Measurements from ENCODE around the gene BCL2L13. TPM values are rescaled to one million over a fixed set of nuclear protein-coding genes. Genes with fewer than 3 reads are reported as not detected.

The BCL2L13 gene, protein sequence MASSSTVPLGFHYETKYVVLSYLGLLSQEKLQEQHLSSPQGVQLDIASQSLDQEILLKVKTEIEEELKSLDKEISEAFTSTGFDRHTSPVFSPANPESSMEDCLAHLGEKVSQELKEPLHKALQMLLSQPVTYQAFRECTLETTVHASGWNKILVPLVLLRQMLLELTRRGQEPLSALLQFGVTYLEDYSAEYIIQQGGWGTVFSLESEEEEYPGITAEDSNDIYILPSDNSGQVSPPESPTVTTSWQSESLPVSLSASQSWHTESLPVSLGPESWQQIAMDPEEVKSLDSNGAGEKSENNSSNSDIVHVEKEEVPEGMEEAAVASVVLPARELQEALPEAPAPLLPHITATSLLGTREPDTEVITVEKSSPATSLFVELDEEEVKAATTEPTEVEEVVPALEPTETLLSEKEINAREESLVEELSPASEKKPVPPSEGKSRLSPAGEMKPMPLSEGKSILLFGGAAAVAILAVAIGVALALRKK
- total RNA-seq, result 26.0 and 28.8 TPM in 2 replicates

GRCh38 chr22:17638432-17639246 lies at the start of gene BCL2L13:
BCL2L13 (plus strand) TSS chr22:17638757; CDS start chr22:17655712, 16,955 bp downstream.
- DNase-seq (ENCODE audit: low read depth in 2 of 2), result peak; percentile 88 to 96

- no peak for DNase-seq (ENCODE audit: low read depth in 2 of 2)
Observed at GRCh38 chr22:17589810-17590375, 48.7 kb upstream of the BCL2L13 start.

- DNase-seq (ENCODE audit: low read depth in 2 of 2), result no peak
Observed at GRCh38 chr22:17590586-17590985, 48.0 kb upstream of the BCL2L13 start.

DNA sequence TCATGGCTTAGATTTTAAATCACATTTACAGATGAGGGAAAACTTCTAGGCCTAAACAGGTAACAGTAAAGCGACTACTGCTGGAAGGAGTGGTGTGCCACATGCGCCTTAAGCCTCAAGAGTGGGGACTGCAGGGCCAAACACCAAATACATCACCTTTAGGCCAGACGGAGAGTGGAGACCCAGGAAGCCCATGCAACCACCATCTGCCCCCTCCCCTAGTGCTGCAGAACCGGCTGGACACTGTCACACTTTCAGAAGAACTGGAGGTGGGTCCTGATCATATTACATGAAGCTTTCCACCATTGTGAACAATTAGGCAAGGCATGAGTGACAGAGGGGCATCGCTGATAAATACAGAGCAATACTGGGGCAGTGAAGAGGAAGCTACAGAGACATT lies 46.4 kb upstream of the BCL2L13 start:
- DNase-seq (ENCODE audit: low read depth in 2 of 2), result no peak

- DNase-seq (ENCODE audit: low read depth in 2 of 2), result no peak
Observed at GRCh38 chr22:17596226-17596625, 42.3 kb upstream of the BCL2L13 start.

DNA sequence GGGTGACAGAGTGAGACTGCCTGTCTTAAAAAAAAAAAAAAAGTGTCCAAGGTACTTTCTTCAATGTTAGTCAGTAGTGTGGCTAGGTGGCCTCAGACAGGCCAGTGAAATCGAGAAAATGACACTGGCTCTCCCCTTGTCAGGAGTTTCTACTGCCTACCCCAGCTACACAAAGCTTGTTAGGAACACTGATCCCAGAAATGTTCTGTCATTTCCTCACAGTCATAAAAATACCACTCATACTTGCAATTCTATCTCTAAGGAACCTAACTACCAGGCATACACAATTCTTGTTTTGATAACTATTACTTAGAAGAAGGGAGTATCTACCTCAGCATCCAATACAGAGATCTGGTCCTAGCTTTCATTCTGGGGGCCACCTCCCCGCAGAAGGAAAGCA lies 41.3 kb upstream of the BCL2L13 start:
- DNase-seq (ENCODE audit: low read depth in 2 of 2), result no peak

GRCh38 chr22:17598318-17598717 lies 40.2 kb upstream of the BCL2L13 start:
- DNase-seq (ENCODE audit: low read depth in 2 of 2), result no peak

DNA sequence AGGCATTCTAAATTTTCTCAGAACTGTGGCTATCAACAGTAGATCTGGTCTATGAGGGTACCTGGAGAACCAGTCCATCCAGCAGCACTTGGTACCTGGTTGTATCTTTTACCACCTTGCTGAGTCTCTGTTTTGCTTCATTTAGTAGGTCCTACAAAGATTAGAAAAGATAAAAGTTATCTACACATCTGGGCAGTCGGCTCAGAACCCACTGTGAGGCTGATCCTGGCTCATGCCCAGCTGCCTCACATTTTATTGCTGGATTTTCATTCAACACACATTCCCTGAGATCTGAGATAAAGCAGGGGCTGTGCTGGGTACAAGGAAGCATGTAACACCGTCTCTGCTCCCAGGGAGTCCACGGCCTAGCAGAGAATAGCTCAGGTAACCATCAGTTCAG lies 37.5 kb upstream of the BCL2L13 start:
- DNase-seq (ENCODE audit: low read depth in 2 of 2), result no peak

- DNase-seq (ENCODE audit: low read depth in 2 of 2), result no peak
Observed at GRCh38 chr22:17603668-17604067, 34.9 kb upstream of the BCL2L13 start.

DNA sequence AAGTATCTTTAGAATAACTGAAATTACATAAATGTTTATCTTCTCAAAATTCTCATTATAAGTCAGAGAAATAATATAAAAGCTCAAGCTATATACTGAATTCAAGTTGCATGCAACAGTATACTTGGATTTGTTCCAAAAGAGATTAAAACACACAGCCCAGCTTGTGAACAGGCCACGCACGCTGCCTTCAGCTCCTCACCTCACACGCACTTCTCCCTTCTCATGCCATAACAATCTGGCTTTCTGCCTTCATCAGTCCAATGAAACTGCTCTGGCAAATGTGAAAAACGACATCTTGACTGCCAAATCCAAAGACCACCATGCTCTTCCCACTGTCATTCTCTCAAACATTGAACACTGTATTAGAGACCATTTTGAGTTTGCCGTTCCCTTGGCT lies 32.1 kb upstream of the BCL2L13 start:
- DNase-seq (ENCODE audit: low read depth in 2 of 2), result no peak

- DNase-seq (ENCODE audit: low read depth in 2 of 2), result no peak
Observed at GRCh38 chr22:17607891-17608521, 30.6 kb upstream of the BCL2L13 start.

DNA sequence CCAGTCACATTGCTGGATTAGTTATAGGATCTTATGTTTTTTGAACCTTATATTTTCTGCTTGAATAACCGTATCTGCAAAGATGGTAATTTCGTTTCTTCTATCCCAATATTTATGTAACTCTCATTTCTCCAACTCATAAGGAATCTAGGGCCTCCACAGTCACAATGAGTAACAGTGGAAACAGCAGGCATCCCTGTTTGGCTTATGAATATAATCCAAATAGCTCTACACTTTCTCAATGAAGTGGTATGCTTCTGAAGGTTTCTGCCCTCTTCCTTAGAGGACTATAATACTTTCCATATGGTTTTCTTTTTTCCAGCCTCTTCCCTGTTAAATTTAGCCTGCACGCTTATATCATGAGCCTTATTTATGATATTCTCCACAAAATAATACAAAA lies 26.5 kb upstream of the BCL2L13 start:
- no peak for DNase-seq (ENCODE audit: low read depth in 2 of 2)

GRCh38 chr22:17613280-17613679 lies 25.3 kb upstream of the BCL2L13 start:
- no peak for DNase-seq (ENCODE audit: low read depth in 2 of 2)

- DNase-seq (ENCODE audit: low read depth in 2 of 2), result peak; percentile 6 to 12
Observed at GRCh38 chr22:17627961-17628405, 10.6 kb upstream of the BCL2L13 start.

DNA sequence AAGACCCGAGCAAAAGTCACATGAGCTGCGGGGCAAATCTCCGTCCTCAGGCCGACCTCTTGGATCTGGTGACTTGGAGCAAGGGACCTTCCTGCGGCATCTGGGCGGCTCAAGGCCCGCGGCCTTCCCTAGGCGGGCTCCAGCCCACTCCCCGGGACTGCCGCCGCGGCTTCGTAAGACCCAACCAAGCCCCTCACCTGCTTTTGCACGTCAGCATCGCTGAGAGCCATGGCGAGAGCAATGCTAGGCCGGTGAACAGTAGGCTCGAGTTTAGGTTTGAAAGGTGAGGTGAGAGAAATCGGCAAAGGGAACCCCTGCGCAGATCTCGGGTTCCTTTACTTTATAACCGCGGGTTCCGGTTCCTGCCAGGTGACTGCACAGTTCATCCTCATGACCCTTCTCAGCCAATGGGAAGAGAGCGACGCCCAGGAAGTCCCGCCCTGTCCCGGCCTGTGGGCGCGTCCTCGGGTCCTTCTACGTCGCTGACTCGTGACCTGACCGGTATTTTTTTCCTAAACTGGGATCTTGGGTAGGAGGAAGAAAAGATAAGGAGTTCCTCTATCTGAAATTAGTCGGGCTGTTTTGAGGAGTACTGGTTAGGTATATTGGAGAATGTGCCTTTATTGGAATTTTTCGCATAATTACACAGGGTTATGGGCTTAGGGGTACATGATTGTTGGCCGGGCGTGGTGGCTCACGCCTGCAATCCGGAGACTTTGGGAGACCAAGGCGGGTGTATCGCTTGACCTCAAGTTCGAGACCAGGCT lies 10.0 kb upstream of the BCL2L13 start, which contains the start of gene ATP6V1E1:
TSS of gene ATP6V1E1 (minus strand) at position 344 of the 767 bp plus-strand sequence. CDS start at position 230, 114 bp downstream.
- peak; percentile 97 to 98 for DNase-seq (ENCODE audit: low read depth in 2 of 2)

DNA sequence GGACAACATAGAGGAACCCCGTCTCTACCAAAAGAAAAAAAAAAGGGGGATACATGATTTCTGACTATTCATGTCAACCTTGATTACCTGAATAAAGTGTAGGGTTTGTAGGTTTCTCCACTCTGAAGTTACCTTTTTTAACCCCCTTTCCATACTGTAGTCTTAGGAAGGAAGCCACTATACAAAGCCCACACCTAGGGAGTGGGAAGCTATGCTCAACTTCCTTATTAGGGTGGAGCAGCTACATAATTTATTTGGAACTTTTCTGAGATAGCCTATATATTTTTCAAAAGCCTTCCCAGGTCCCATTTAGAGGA lies 9.4 kb upstream of the BCL2L13 start:
- no peak for DNase-seq (ENCODE audit: low read depth in 2 of 2)

DNA sequence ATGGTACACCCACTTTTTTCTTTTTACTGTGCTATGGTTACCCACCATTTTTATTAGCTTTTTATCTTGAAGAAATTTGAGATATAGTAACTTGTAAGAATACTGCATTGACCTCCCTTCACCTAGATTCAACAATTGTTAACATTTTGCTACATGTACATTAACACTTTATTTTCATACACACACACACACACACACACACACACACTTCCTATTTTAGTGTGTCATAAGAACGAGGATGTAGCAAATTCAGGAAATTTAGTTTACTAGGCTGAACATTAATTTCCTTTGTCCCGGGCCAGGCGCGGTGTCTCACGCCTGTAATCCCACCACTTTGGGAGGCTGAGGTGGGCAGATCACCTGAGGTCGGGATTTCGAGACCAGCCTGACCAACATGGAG lies 8.9 kb upstream of the BCL2L13 start:
- DNase-seq (ENCODE audit: low read depth in 2 of 2), result peak; percentile 59 to 67

- DNase-seq (ENCODE audit: low read depth in 2 of 2), result no peak
Observed at GRCh38 chr22:17631076-17631565, 7.4 kb upstream of the BCL2L13 start.

- no peak for DNase-seq (ENCODE audit: low read depth in 2 of 2)
Observed at GRCh38 chr22:17633217-17633997, 5.2 kb upstream of the BCL2L13 start.

GRCh38 chr22:17633998-17634323 lies 4.6 kb upstream of the BCL2L13 start:
- DNase-seq (ENCODE audit: low read depth in 2 of 2), result no peak
